Endothelial cell of umbilical vein (primary cell): Measurements from ENCODE around the gene TBC1D24. TPM values are rescaled to one million over a fixed set of nuclear protein-coding genes. Genes with fewer than 3 reads are reported as not detected.

ENCODE experiments used
- BruUV-seq: library from RNA; stranded (reverse); fragments of 400-500 nt; replicated peaks from 2 replicates; lab custom pipeline; 2021; lab: Mats Ljungman, UMichigan
- CTCF ChIA-PET: fragments of 300-600, 350-600 bp; sonication (Branson Sonifier 250); formaldehyde crosslinking; loops from one replicate; lab custom pipeline; 2021; ENCODE audit warnings: antibody characterized with exemption, inconsistent platforms; lab: Charles Lee
- POLR2A ChIA-PET: fragments of 300-600, 350-600 bp; sonication (Branson Sonifier 250); formaldehyde crosslinking; loops from one replicate; lab custom pipeline; 2021; ENCODE audit warnings: antibody characterized with exemption, inconsistent platforms; lab: Charles Lee
- DNase-seq: peaks from one replicate; pipeline ENCODE4 v3.0.0-alpha.2; 2011; ENCODE audit warnings: low read depth, low spot score
- FAIRE-seq: peaks from 2 replicates; lab custom pipeline; 2011; peaks lifted over from hg19 to GRCh38; lab: Jason Lieb, UNC
- H2AFZ ChIP-seq: 2 replicates; pipeline ENCODE4 v1.6.0; 2012; ENCODE audit warnings: low read depth, low read length, control low read depth, inconsistent platforms
- H3K27ac ChIP-seq: 2 replicates; pipeline ENCODE4 v1.5.1; 2011; ENCODE audit warnings: low read depth, mild to moderate bottlenecking, control low read depth, low read length, moderate library complexity; ENCODE audit not compliant: insufficient read depth
- H3K27me3 ChIP-seq, 2 experiments: 2 replicates each; pipeline versions ENCODE4 v1.6.0 to v1.6.1; 2011; ENCODE audit warnings: low read length in 2 of 2, mixed read lengths in 1 of 2; ENCODE audit not compliant: control insufficient read depth in 2 of 2, insufficient read depth in 2 of 2
- H3K36me3 ChIP-seq, 2 experiments: 2 replicates in 1 of 2; 3 replicates in 1 of 2; pipeline ENCODE4 v1.5.1; 2011; ENCODE audit warnings: low read length in 2 of 2, mild to moderate bottlenecking in 1 of 2, moderate library complexity in 1 of 2; ENCODE audit not compliant: control insufficient read depth in 2 of 2, insufficient read depth in 2 of 2; ENCODE audit errors: extremely low read depth in 1 of 2
- H3K4me1 ChIP-seq: 3 replicates; pipeline ENCODE4 v1.5.1; 2011; ENCODE audit warnings: mild to moderate bottlenecking, low read length; ENCODE audit not compliant: control insufficient read depth, insufficient read depth; ENCODE audit errors: extremely low read depth
- H3K4me2 ChIP-seq: 2 replicates; pipeline ENCODE4 v1.6.1; 2011; ENCODE audit warnings: low read length, control low read depth, mixed read lengths; ENCODE audit not compliant: insufficient read depth
- H3K4me3 ChIP-seq, 3 experiments: fragments of 200-600 bp in 1 of 3; sonication (generic), shearing (Covaris generic) in 1 of 3; replicated peaks in 1 of 3; 2 replicates each; pipeline ENCODE4 v1.5.1; 2011 to 2016; ENCODE audit warnings: control low read depth in 3 of 3, low read length in 3 of 3, mild to moderate bottlenecking in 2 of 3, inconsistent platforms in 1 of 3, low read depth in 1 of 3, moderate library complexity in 1 of 3; ENCODE audit not compliant: insufficient read depth in 1 of 3
- H3K79me2 ChIP-seq: 2 replicates; pipeline ENCODE4 v1.6.0; 2012; ENCODE audit warnings: low read length, inconsistent platforms; ENCODE audit not compliant: control insufficient read depth, insufficient read depth
- H3K9ac ChIP-seq: replicated peaks from 2 replicates; pipeline ENCODE3; 2011; ENCODE audit warnings: low read length, control low read depth; ENCODE audit not compliant: insufficient read depth; ENCODE audit errors: extremely low read depth
- H3K9me1 ChIP-seq: replicated peaks from 3 replicates; pipeline ENCODE4 v1.6.0; 2011; ENCODE audit warnings: mild to moderate bottlenecking, low read length; ENCODE audit not compliant: control insufficient read depth, insufficient read depth; ENCODE audit errors: extremely low read depth
- H3K9me3 ChIP-seq: replicated peaks from 2 replicates; pipeline ENCODE4 v1.5.1; 2012; ENCODE audit warnings: low read length, inconsistent platforms; ENCODE audit not compliant: control insufficient read depth, insufficient read depth
- H4K20me1 ChIP-seq: replicated peaks from 2 replicates; pipeline ENCODE3; 2011; ENCODE audit warnings: mild to moderate bottlenecking, low read length; ENCODE audit not compliant: control insufficient read depth, insufficient read depth; ENCODE audit errors: extremely low read depth
- CTCF ChIP-seq, 2 donors: IDR thresholded peaks; 1 replicate in 1 of 2; 2 replicates in 1 of 2; pipeline ENCODE4 v1.5.1; 2011; ENCODE audit warnings: low read length in 2 of 2, mild to moderate bottlenecking in 2 of 2, moderate library complexity in 2 of 2, control low read depth in 1 of 2, inconsistent platforms in 1 of 2, low read depth in 1 of 2; ENCODE audit not compliant: insufficient read depth in 1 of 2; ENCODE audit errors: extremely low read depth in 1 of 2
- EZH2 ChIP-seq: IDR thresholded peaks from 2 replicates; pipeline ENCODE4 v1.6.1; 2012; ENCODE audit warnings: borderline replicate concordance, low read depth, mild to moderate bottlenecking, moderate library complexity, low read length, inconsistent platforms; ENCODE audit not compliant: severe bottlenecking
- FOS ChIP-seq: IDR thresholded peaks from 2 replicates; pipeline ENCODE4 v1.6.1; 2011; ENCODE audit warnings: mild to moderate bottlenecking, low read length, moderate library complexity, borderline replicate concordance; ENCODE audit not compliant: insufficient read depth
- GATA2 ChIP-seq: IDR thresholded peaks from 2 replicates; pipeline ENCODE4 v1.7.0; 2011; ENCODE audit warnings: low read depth, mild to moderate bottlenecking, moderate library complexity, mixed read lengths, low read length; ENCODE audit not compliant: insufficient read length, insufficient read depth
- JUN ChIP-seq: IDR thresholded peaks from 2 replicates; pipeline ENCODE4 v1.6.1; 2011; ENCODE audit warnings: borderline replicate concordance, low read depth; ENCODE audit not compliant: insufficient read length, insufficient read depth
- MAX ChIP-seq: IDR thresholded peaks from 2 replicates; pipeline ENCODE4 v1.6.1; 2011; ENCODE audit not compliant: insufficient read depth, insufficient read length
- MYC ChIP-seq: IDR thresholded peaks from one replicate; pipeline ENCODE4 v1.6.1; 2011; ENCODE audit warnings: mild to moderate bottlenecking, low read depth, low read length
- POLR2A ChIP-seq: IDR thresholded peaks from 2 replicates; pipeline ENCODE4 v1.6.1; 2012; ENCODE audit warnings: low read depth, mild to moderate bottlenecking, control low read depth, low read length
- POLR2AphosphoS5 ChIP-seq: IDR thresholded peaks from 2 replicates; pipeline ENCODE4 v1.6.1; 2012; ENCODE audit warnings: low read depth, mild to moderate bottlenecking, control low read depth, low read length, moderate library complexity; ENCODE audit not compliant: insufficient read depth
- dilution Hi-C: fragments of 300-500 bp; cut with MboI; formaldehyde crosslinking; loops from one replicate; pipeline ENCODE4 v1.15.0; 2019; ENCODE audit warnings: low sequenced_read_pairs; ENCODE audit not compliant: extremely low pct_ligation_motif_present
- intact Hi-C: fragments of 100-400 bp; cut with micrococcal nuclease; formaldehyde crosslinking; loops from one replicate; pipeline ENCODE4 v1.10.0; 2022
- polyA plus RNA-seq, 4 experiments: library from polyadenylated mRNA; depleted of rRNA in 3 of 4; stranded (reverse) in 3 of 4; unstranded in 1 of 4; fragments of >200 nt; gene quantifications; 2 replicates each; pipeline versions ENCODE4 v1.2.1 to v1.2.3, GENCODE V29; 2011 to 2012; ENCODE audit warnings: missing spikeins in 1 of 4
- total RNA-seq: library from RNA; stranded (reverse); gene quantifications from 2 replicates; pipeline ENCODE4 v1.2.3, GENCODE V29; 2021

TBC1D24 gene
- total and polyA plus RNA-seq, 2 donors (not counting 3 experiments of a cell fraction or from before 2014, with no cell fraction given): 8.1 to 22.8 TPM

- H4K20me1 ChIP-seq: no peaks in the 10 kb centered on the region
- peak overlapping the region; percentile 41 to 62 (median 62) for H3K4me3 ChIP-seq
- peak overlapping the region; percentile 75 for H3K4me2 ChIP-seq
- TF ChIP-seq GATA2 (no peak), MYC (no peak), EZH2 (no peak), POLR2AphosphoS5 (peak; percentile 97), JUN (no peak), MAX (peak; percentile 39), CTCF (IDR thresholded peaks at IDR 0.05; ENCODE audit: extremely low read depth in 1 of 2, insufficient read depth in 1 of 2, low read depth in 1 of 2, low read length in 2 of 2) (no peak), FOS (peak; percentile 3), POLR2A (peak; percentile 93)
- intact Hi-C loops (no loop called here), dilution Hi-C loops (no loop called here)
- no peaks in the 10 kb centered on the region for H3K9me3 ChIP-seq
- peak; percentile 95 for FAIRE-seq
- peak overlapping the region; percentile 59 for H3K9ac ChIP-seq
- H3K36me3 ChIP-seq: peaks cover 2 to 25% of the 10 kb centered on the region in 2 experiments
- no TSS peak for BruUV-seq
- ChIA-PET CTCF (interaction anchor here (0.7 to 1.2 kb wide), 3 partner anchors 11 to 64 kb away, joined by 3 to 4 read pairs (median 3); partner anchors contain the start of gene AMDHD2), POLR2A (interaction anchor here (0.8 kb wide), 1 partner anchor 11 kb away, joined by 6 read pairs; the partner anchor contains the start of gene AMDHD2)
- no peaks in the 10 kb centered on the region for H3K79me2 ChIP-seq
- peaks cover 13% of the 10 kb centered on the region for H3K4me1 ChIP-seq
- no peaks in the 10 kb centered on the region for H3K27me3 ChIP-seq
- no peaks in the 10 kb centered on the region for H3K9me1 ChIP-seq
- H2AFZ ChIP-seq: peak overlapping the region; percentile 48
- H3K27ac ChIP-seq: no peak overlapping the region
- peak; percentile 96 for DNase-seq
Measured at GRCh38 chr16:2531696-2532493, 57.0 kb downstream of the TBC1D24 start.
